Activated naive CD8-positive, alpha-beta T cell treated with anti-CD3 and anti-CD28 coated beads, Interleukin-2, amount 50 U/mL, for 24 hours (primary cell): ENCODE data around the gene DNAJC7.
"Not testable (repeated sequence)": the region's sequence is repeated elsewhere in the genome, so short reads cannot be mapped to it uniquely, and the experiment has no call there.

Experiments used
- ATAC-seq: fragments of 150-1000 bp; cut with Tn5 transposase; one replicate; pipeline ENCODE4 v1.10.0; 2021
- DNase-seq: peaks from one replicate; pipeline ENCODE4 v3.0.0; 2021
- H3K27ac Mint-ChIP-seq: one replicate; pipeline ENCODE4 v1.8.0; 2021; ENCODE audit warnings: mild to moderate bottlenecking, mixed read lengths
- H3K27me3 Mint-ChIP-seq: one replicate; pipeline ENCODE4 v1.8.0; 2021; ENCODE audit warnings: mixed read lengths
- H3K36me3 Mint-ChIP-seq: one replicate; pipeline ENCODE4 v1.8.0; 2021; ENCODE audit warnings: low read depth, mixed read lengths
- H3K4me1 Mint-ChIP-seq: one replicate; pipeline ENCODE4 v1.8.0; 2021; ENCODE audit warnings: mixed read lengths
- H3K4me3 Mint-ChIP-seq: one replicate; pipeline ENCODE4 v1.8.0; 2021; ENCODE audit warnings: mild to moderate bottlenecking, moderate library complexity, mixed read lengths
- H3K9me3 Mint-ChIP-seq: one replicate; pipeline ENCODE4 v1.8.0; 2021; ENCODE audit warnings: mixed read lengths

Gene DNAJC7

DNA sequence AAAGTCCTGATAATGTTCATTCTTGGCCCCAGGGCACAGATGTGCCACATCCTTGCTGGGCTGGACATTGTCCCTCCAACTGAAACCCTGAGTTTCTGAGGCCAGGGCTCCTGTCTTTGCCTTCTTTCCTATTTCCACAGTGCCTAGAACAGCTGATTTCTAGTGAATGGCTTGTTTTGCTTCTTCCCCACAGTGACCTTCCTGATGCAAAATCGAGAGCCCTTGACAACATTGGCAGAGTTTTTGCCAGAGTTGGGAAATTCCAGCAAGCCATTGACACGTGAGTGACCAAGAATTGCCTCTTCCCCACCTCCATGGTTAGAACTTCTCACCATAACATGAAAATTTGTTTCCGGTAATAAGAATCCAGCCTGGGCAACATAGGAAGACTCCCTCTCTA lies 72.3 kb downstream of the DNAJC7 start:
- no peak overlapping the region for H3K4me3 Mint-ChIP-seq
- no peak overlapping the region for H3K27ac Mint-ChIP-seq
- DNase-seq (no peak), ATAC-seq (no peak)
- H3K9me3 Mint-ChIP-seq, result no peaks in the 10 kb centered on the region
- H3K27me3 Mint-ChIP-seq, result no peaks in the 10 kb centered on the region
- no peaks in the 10 kb centered on the region for H3K36me3 Mint-ChIP-seq
- no peaks in the 10 kb centered on the region for H3K4me1 Mint-ChIP-seq

DNA sequence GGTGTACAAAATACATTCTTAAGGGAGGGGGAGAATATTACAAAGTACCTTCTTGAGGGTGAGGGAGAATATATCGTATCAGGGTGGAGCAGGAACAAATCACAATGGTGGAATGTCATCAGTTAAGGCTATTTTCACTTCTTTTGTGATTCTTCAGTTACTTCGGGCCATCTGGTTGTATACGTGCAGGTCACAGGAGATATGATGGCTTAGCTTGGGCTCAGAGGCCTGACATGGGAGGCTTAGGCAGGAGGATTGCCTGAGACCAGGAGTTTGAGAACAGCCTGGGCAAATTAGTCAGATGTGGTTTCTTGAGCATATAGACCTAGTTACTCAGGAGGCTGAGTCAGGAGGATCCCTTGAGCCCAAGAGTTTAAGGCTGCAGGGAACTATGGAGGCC lies 73.7 kb downstream of the DNAJC7 start:
- no peaks in the 10 kb centered on the region for H3K36me3 Mint-ChIP-seq
- DNase-seq (no peak), ATAC-seq (no peak)
- H3K4me3 Mint-ChIP-seq, result no peak overlapping the region
- no peak overlapping the region for H3K27ac Mint-ChIP-seq
- no peaks in the 10 kb centered on the region for H3K9me3 Mint-ChIP-seq
- H3K27me3 Mint-ChIP-seq, result no peaks in the 10 kb centered on the region
- H3K4me1 Mint-ChIP-seq, result no peaks in the 10 kb centered on the region

DNA sequence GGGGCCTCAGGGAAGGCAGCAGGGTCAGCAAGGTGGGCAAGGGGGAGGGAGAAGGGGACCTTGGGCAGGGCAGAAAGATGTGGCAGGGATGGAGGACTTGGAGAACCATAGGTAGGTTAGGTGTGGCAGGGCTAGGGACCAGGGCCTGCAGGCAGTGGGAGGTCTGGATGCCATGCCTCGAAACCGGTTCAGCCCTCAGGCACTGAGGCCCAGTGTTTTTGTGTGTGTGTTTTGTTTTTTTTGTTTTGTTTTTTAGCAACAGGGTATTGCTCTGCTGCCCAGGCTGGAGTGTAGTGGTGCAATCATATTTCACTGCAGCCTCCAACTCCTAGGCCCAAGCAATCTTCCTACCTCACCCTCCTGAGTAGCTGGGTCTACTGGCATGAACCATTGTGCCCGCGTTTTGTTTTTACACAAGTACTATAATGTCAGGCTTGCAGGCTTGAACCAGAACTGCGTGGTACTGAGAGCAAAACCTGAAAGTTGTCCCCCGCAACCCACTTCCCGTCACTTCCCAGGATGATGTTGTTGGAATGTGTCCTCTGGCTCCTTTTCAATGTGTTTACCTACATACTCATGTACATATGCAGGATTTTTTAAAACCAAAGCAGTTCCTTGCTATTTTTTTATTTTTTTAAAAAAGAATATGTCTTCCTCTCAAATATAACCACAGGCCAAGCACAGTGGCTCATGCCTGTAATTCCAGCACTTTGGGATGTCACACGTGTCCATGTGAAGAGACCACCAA lies 74.4 kb downstream of the DNAJC7 start:
- ATAC-seq, result no peak
- Mint-ChIP-seq H3K36me3 (no peaks in the 10 kb centered on the region), H3K27ac (no peak overlapping the region), H3K4me3 (no peak overlapping the region), H3K4me1 (no peaks in the 10 kb centered on the region), H3K27me3 (no peaks in the 10 kb centered on the region), H3K9me3 (no peaks in the 10 kb centered on the region)
- no peak for DNase-seq

DNA sequence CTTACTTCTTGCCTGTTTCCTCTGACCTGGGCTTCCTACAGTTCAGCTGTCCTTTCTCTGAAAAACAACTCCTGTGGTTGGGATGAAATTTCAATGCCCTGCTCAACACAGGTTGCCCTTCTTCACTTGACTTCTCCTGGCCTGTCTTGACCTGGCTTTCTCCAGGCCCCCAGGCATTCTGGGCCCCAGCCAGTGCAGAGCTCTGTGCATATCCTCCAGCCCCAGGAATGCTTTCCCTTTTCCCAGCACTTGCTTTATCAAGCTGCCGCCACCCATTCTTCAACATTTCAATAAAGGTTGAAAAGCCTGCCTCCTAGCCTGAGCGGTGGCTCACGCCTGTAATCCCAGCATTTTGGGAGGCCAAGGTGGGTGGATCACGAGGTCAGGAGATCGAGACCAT lies 76.1 kb downstream of the DNAJC7 start:
- Mint-ChIP-seq H3K9me3 (no peaks in the 10 kb centered on the region), H3K36me3 (no peaks in the 10 kb centered on the region), H3K27me3 (no peaks in the 10 kb centered on the region), H3K4me1 (no peaks in the 10 kb centered on the region), H3K4me3 (no peak overlapping the region), H3K27ac (no peak overlapping the region)
- no peak for DNase-seq
- no peak for ATAC-seq

DNA sequence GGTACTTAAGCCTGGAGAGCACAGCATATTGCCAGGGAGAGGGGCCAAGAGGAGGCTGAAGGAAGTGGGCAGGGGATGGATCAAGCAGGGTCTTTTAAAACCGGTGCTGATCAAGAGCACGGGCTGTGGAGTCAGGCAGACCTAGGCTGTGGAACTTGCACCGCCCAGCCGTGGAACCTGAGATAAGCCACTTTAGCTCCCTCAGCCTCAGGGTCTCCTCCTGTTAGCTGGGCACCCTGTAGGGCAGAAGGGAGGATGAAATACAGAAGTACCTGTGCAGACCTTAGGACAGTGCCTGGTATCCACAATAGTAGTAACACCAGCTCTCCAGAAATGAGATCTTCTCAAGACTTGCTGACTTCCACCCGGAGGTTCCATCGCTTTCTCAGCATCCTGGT lies 77.5 kb downstream of the DNAJC7 start:
- H3K36me3 Mint-ChIP-seq, result no peaks in the 10 kb centered on the region
- no peak overlapping the region for H3K27ac Mint-ChIP-seq
- ATAC-seq (no peak), DNase-seq (no peak)
- H3K27me3 Mint-ChIP-seq, result no peaks in the 10 kb centered on the region
- H3K9me3 Mint-ChIP-seq, result no peaks in the 10 kb centered on the region
- H3K4me1 Mint-ChIP-seq, result no peaks in the 10 kb centered on the region
- H3K4me3 Mint-ChIP-seq, result no peak overlapping the region

DNA sequence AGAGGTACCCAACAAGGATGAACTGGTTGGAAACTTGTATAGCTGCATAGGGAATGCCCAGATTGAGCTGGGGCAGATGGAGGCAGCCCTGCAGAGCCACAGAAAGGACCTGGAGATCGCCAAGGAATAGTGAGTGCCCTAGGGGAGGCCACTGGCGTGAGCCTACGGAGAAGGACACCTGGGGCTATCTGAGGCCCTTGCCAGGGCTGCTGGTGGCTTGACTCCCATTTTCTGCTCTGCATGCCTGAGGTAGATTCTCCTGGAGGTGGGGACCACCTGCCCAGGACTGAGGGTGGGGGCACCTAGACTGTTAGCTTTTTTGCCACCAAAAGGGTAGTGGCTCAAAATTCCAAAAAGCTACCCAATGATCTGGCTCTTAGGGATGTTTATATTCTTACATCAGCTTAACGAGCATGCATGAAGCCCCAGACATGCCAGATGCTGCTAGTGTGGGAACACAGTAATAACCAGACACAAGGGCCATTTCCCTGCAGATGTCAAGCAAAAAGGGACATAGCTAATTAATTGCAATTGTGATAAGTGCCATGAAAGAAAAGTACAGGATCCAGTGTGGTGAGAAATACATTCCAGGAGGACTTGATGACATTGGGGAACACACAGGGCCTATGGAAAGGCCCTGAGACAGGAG lies 78.1 kb downstream of the DNAJC7 start:
- Mint-ChIP-seq H3K27ac (no peak overlapping the region), H3K36me3 (no peaks in the 10 kb centered on the region), H3K9me3 (no peaks in the 10 kb centered on the region), H3K4me1 (no peaks in the 10 kb centered on the region), H3K4me3 (no peak overlapping the region), H3K27me3 (no peaks in the 10 kb centered on the region)
- ATAC-seq (no peak), DNase-seq (no peak)

DNA sequence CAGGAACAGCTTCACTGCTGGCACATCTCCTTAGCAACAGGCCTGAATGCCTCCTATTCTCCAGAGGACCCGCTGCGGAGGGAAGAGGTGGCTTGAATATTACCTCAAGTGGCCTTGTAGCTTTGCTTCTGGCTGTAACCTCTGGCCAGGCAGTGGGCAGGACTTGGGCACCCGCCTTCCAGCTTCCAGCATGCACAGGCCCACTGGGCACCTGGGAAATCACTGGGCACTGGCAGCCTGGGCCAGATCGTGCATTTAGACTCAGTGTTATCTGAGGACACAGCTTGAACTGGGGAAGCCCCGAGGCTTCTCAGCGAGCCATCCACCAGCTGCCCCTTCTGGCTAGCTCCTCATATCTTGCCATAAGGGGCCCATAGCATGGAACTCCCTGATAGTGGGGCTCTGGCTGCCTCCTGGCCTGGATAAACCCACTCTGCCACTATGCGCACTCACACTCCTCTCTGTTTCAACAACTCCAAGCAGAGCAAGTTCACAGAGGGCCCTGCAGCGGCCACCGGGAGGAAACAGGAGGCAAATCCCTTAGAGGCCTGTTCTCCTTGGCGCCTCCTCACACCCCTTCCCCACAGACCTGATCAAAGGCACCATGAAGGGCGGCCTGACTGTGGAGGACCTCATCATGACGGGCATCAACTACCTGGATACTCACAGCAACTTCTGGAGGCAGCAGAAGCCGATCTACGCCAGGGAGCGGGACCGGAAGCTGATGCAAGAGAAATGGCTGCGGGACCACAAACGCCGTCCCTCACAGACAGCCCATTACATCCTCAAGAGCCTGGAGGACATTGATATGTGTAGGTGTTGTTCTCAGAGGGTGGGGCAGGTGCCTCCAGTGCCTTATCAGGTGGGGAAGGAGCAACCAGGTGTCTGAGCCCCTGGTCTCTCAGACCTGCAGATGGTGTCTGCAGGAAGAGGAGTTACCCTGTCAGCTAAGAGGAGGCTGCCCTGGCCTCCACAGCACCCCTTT lies 79.0 kb downstream of the DNAJC7 start:
- no peak overlapping the region for H3K27ac Mint-ChIP-seq
- H3K4me3 Mint-ChIP-seq, result no peak overlapping the region
- ATAC-seq (no peak), DNase-seq (no peak)
- no peaks in the 10 kb centered on the region for H3K36me3 Mint-ChIP-seq
- H3K4me1 Mint-ChIP-seq, result no peaks in the 10 kb centered on the region
- no peaks in the 10 kb centered on the region for H3K9me3 Mint-ChIP-seq
- H3K27me3 Mint-ChIP-seq, result no peaks in the 10 kb centered on the region

DNA sequence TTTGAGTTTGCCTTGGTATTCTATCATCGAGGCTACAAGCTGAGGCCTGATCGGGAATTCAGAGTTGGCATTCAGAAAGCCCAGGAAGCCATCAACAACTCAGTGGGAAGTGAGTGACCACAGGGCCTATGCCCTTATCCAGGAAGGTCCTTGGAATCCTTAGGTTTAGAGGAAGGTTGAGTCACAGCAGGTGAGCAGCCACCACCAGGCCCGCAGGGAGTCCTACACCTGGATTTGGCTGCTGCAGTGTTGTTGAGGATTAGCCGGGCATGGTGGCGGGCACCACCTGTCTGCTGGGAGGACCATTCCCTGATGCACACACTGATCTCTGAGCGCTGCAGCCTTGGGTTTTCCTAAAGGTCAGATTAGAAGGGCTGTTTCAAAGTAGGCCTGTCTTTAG lies 81.6 kb downstream of the DNAJC7 start:
- H3K27me3 Mint-ChIP-seq, result no peaks in the 10 kb centered on the region
- DNase-seq (no peak), ATAC-seq (no peak)
- no peak overlapping the region for H3K4me3 Mint-ChIP-seq
- no peaks in the 10 kb centered on the region for H3K36me3 Mint-ChIP-seq
- peaks cover 6% of the 10 kb centered on the region for H3K4me1 Mint-ChIP-seq
- H3K9me3 Mint-ChIP-seq, result no peaks in the 10 kb centered on the region
- H3K27ac Mint-ChIP-seq, result no peak overlapping the region

DNA sequence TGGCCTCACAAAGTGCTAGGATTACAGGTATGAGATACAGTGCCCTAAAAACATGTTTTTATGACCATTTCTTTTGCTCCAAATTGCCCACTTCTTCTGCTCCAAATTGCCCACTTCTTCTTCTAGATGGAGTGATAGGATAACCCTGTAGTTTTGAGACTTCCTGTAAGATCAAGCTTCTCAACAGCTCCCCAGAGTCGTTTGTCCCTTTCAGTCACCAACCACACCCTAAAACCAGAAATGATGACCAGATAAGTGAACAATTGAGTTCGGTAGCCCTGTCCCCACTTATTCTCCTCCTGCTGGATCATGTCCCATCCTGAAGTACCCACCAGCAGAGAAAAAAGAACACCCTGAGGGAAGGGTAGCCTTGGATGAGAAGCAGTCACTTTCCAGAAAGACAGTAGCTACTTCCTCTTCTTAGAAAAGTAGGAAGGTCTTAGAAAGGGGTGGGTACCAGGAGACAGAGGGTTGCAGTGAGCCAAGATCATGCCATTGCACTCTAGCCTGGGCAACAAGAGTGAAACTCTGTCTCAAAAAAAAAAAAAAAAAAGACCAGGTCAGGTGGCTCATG lies 84.3 kb downstream of the DNAJC7 start:
- no peaks in the 10 kb centered on the region for H3K36me3 Mint-ChIP-seq
- peaks cover 24% of the 10 kb centered on the region for H3K4me1 Mint-ChIP-seq
- ATAC-seq, result no peak
- no peak overlapping the region for H3K4me3 Mint-ChIP-seq
- no peak overlapping the region for H3K27ac Mint-ChIP-seq
- no peaks in the 10 kb centered on the region for H3K27me3 Mint-ChIP-seq
- no peak for DNase-seq
- H3K9me3 Mint-ChIP-seq, result no peaks in the 10 kb centered on the region

DNA sequence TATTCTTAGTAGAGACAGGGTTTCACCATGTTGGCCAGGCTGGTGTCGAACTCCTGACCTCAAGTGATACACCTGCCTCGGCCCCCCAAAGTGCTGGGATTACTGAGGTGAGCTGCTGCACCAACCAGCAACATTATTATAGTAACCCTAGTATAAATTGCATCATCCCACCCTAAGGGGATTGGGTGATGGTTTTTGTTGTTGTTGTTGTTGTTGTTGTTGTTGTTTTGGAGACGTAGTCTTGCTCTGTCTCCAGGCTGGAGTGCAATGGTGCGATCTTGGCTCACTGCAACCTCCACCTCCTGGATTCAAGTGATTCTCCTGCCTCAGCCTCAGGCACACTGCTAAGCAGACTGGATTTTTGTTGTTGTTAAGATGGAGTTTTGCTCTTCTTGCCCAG lies 85.5 kb downstream of the DNAJC7 start:
- not testable (repeated sequence) for H3K36me3 Mint-ChIP-seq, H3K27me3 Mint-ChIP-seq, ATAC-seq, H3K9me3 Mint-ChIP-seq, H3K27ac Mint-ChIP-seq, DNase-seq
- Mint-ChIP-seq H3K4me1 (peaks cover 24% of the 10 kb centered on the region), H3K4me3 (peak overlapping the region; percentile 26)

DNA sequence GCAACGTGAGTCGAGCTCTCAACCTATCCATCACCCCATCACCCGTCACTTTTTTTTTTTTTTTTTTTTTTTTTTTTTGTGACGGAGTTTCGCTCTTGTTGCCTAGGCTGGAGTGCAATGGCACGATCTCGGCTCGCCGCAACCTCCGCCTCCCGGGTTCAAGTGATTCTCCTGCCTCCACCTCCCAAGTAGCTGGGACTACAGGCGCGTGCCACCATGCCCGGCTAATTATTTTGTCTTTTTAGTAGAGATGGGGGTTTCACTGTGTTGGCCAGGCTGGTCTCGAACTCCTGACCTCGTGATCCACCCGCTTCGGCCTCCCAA lies 86.4 kb downstream of the DNAJC7 start:
- not testable (repeated sequence) for H3K36me3 Mint-ChIP-seq, H3K27me3 Mint-ChIP-seq, DNase-seq, H3K9me3 Mint-ChIP-seq
- H3K27ac Mint-ChIP-seq, result peak overlapping the region; percentile 93
- ATAC-seq, result peak; percentile 21
- H3K4me1 Mint-ChIP-seq, result peaks cover 24% of the 10 kb centered on the region
- H3K4me3 Mint-ChIP-seq, result peak overlapping the region; percentile 96

DNA sequence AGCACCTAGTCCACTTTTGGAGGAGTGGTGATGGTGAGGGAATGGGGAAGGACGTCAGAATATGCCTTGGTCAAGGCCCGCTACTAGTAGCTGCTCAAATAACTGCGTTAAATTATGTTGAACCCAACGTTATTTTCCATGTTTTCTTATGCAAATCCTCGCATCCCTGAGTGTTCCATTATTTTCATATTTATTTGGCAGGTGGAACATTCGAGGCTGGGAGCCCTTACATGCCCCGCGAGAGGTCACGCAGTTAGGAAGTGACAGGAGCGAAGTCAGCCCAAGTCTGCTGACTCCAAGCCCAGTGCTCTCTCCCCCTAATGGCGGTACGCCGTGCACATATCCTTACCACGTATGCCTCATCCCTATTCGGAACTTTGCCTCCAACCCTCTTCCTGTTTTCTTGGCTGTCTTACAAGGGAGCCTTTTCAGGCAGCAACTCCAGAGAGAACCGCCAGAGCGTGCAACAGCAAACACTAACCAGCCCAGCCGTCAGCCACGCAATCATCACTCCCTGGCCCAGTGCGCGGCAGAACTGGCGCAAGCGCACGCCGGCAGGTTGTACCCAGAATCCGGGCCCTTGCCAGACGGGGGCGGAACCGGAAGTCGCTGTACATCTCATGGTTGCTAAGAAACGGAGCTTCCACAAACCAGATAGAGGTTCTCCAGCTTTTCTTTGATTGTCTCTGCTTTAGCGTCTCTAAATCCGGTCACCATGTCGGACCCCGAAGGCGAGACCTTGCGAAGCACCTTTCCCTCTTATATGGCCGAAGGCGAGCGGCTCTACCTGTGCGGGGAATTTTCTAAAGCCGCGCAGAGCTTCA lies 87.0 kb downstream of the DNAJC7 start, which contains the start of gene ODAD4:
Gene ODAD4 (plus strand): TSS at position 609 of the 824 bp plus-strand sequence. CDS start 107 bp downstream, at position 716.
- H3K9me3 Mint-ChIP-seq, result no peaks in the 10 kb centered on the region
- H3K27ac Mint-ChIP-seq, result peak within 1 kb of the TSS; percentile 93
- peaks cover 24% of the 10 kb centered on the region for H3K4me1 Mint-ChIP-seq
- H3K27me3 Mint-ChIP-seq, result no peaks in the 10 kb centered on the region
- peak; percentile 99 for ATAC-seq
- peak; percentile 96 for DNase-seq
- peak within 1 kb of the TSS; percentile 96 for H3K4me3 Mint-ChIP-seq
- H3K36me3 Mint-ChIP-seq, result no peaks in the 10 kb centered on the region

DNA sequence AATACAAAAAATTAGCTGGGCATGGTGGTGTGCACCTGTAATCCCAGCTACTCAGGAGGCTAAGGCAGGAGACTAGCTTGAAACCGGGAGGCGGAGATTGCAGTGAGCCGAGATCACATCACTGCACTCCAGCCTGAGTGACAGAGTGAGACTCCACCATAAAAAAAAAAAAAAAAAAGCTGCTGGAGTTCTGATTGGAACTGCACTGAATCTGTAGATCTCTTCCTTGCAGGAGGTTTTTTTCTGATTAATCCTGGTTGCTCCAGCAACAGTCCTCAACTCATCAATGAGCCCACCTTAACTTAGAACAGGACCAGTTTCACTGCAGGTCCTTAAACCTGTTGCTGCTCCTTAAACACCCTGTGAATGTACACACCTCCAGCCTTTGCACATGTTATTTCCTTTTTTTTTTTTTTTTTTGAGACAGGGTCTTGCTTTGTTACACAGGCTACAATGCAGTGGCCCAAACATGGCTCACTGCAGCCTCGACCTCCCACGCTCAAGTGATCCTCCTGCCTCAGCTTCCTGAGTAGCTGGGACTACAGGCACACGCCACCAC lies 88.5 kb downstream of the DNAJC7 start:
- no peak for ATAC-seq
- H3K4me3 Mint-ChIP-seq, result peak overlapping the region; percentile 96
- no peak for DNase-seq
- H3K36me3 Mint-ChIP-seq, result no peaks in the 10 kb centered on the region
- no peaks in the 10 kb centered on the region for H3K9me3 Mint-ChIP-seq
- peak overlapping the region; percentile 93 for H3K27ac Mint-ChIP-seq
- peaks cover 24% of the 10 kb centered on the region for H3K4me1 Mint-ChIP-seq
- no peaks in the 10 kb centered on the region for H3K27me3 Mint-ChIP-seq
